Measurements from ENCODE around the gene HDAC1. TPM values are rescaled to one million over a fixed set of nuclear protein-coding genes. Genes with fewer than 3 reads are reported as not detected.

HDAC1 gene
- 27.0 TPM for total RNA-seq

GRCh38 chr1:32291708-32292538 lies at the start of gene HDAC1:
Gene HDAC1, plus strand, starts transcription at chr1:32292083. Its CDS starts 87 bp downstream, at chr1:32292170.

GRCh38 chr1:32246888-32247273 lies 45.0 kb upstream of the HDAC1 start, which contains the start of gene FAM167B:
Gene FAM167B, plus strand, starts transcription at chr1:32247222. Its CDS starts 200 bp downstream, at chr1:32247422.

GRCh38 chr1:32250893-32251716 lies 40.8 kb upstream of the HDAC1 start, which contains the start of gene LCK:
Gene LCK, plus strand, starts transcription at chr1:32251265. Its CDS starts 23,065 bp downstream, at chr1:32274330.

GRCh38 chr1:32335790-32336590 lies 44.1 kb downstream of the HDAC1 start, which contains the start of gene MARCKSL1:
Gene MARCKSL1, minus strand, starts transcription at chr1:32336233. Its CDS starts 200 bp downstream, at chr1:32336033.

DNA sequence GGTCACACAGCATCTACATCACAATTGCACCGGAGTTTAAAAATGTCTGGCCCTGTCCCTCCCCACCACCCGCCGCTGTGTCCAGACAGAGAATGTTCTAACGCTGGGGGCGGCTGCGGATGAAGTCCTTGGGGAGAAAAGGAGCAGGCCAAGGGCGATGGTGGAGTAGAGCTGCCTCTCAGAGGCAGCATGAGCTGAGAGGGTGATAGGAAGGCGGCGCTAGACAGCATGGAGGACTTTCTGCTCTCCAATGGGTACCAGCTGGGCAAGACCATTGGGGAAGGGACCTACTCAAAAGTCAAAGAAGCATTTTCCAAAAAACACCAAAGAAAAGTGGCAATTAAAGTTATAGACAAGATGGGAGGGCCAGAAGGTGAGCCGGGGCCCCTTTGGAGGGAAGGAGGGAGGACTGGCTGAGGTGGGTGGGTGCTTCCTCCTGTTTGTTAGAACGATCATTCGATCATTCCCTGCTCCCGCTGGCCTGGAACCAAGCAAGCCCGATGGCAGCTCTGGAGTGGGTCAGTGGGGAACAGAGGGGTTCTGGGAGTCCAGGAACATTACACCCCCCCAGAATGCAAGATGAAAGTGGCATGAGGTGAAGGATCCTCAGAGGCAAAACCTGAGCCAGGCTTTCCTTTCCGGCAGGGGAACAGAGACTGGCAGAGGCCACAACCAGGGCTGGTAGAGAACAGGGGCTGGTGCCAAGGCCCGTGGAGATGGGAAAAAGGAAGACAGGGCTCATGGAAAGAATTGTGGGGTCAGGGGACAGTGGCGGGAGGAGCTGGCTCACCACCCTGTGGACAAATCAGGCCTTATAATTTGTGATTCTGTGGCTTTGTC lies 70.8 kb downstream of the HDAC1 start, which contains the start of the genes FAM229A and TSSK3:
Gene FAM229A (minus strand): TSS at position 12 of the 840 bp plus-strand sequence. CDS start 394 bp downstream, outside the sequence.
Gene TSSK3 (plus strand): TSS at position 66 of the 840 bp plus-strand sequence. CDS start 163 bp downstream, at position 229.

Small RNA genes lying within 50 kb of the gene (small RNA-seq; reads per million reads assigned to genes)
- gene RF00017 (not detected), gene RF00019 (not detected)

Other genes with a start within 250 kb of the HDAC1 start
- 7.2 TPM for gene TMEM39B, start 219.1 kb upstream of the HDAC1 start, total RNA-seq
- gene KPNA6, start 184.0 kb upstream of the HDAC1 start, total RNA-seq, result 36.2 TPM
- 26.3 TPM for gene TXLNA, start 112.4 kb upstream of the HDAC1 start, total RNA-seq
- 23.5 TPM for gene CCDC28B, start 91.5 kb upstream of the HDAC1 start, total RNA-seq
- gene IQCC, start 86.4 kb upstream of the HDAC1 start, total RNA-seq, result 4.6 TPM
- not detected for gene DCDC2B, start 83.0 kb upstream of the HDAC1 start, total RNA-seq
- gene TMEM234, start 69.7 kb upstream of the HDAC1 start, total RNA-seq, result 14.8 TPM
- 107 TPM for gene EIF3I, start 69.7 kb upstream of the HDAC1 start, total RNA-seq
- 0.46 TPM for gene FAM167B, start 44.9 kb upstream of the HDAC1 start, total RNA-seq
- gene LCK, start 40.8 kb upstream of the HDAC1 start, total RNA-seq, result 0.23 TPM
- gene MARCKSL1, start 44.1 kb downstream of the HDAC1 start, total RNA-seq, result 264 TPM
- gene FAM229A, start 70.4 kb downstream of the HDAC1 start, total RNA-seq, result 2.3 TPM
- not detected for gene TSSK3, start 70.5 kb downstream of the HDAC1 start, total RNA-seq
- 58.4 TPM for gene BSDC1, start 102.4 kb downstream of the HDAC1 start, total RNA-seq
- gene ZBTB8B, start 173.0 kb downstream of the HDAC1 start, total RNA-seq, result 16.4 TPM
- 25.8 TPM for gene ZBTB8A, start 247.3 kb downstream of the HDAC1 start, total RNA-seq

Data from diencephalon (tissue), 1 donor.